Aortic smooth muscle cell (primary cell): ENCODE measurements around the gene CPEB4. TPM values are rescaled to one million over a fixed set of nuclear protein-coding genes. Genes with fewer than 3 reads are reported as not detected.

Experiments
- total RNA-seq: library from RNA; depleted of rRNA; stranded (reverse); fragments of >200 nt; gene quantifications from 2 replicates; pipeline ENCODE4 v1.2.3, GENCODE V29; 2014

CPEB4 gene
- total RNA-seq = 29.7 and 33.1 TPM in 2 replicates

GRCh38 chr5:173887610-173888472 is at the start of gene CPEB4:
Gene CPEB4 (plus strand): TSS chr5:173888349. CDS start chr5:173889734, 1,385 bp downstream.

GRCh38 chr5:173988554-173989431 is 100.6 kb downstream of the CPEB4 start, which contains the start of gene C5orf47:
Gene C5orf47 (plus strand): TSS chr5:173989170. CDS start chr5:173989264, 94 bp downstream.

Other genes starting within 250 kb of the CPEB4 start
- gene C5orf47, start 100.8 kb downstream of the CPEB4 start, total RNA-seq = not detected in 2 replicates
- not detected in 2 replicates for gene NSG2, start 157.4 kb downstream of the CPEB4 start, total RNA-seq